Stimulated activated CD4-positive, alpha-beta T cell treated with anti-CD3 and anti-CD28 coated beads, Interleukin-12 subunit alpha, Interleukin-12 subunit beta, amount 100 ng/mL, for 48 hours (primary cell): ENCODE results near the gene CFAP58.

ENCODE experiments used
- DNase-seq, 3 donors: peaks; one replicate each; pipeline ENCODE4 v3.0.0-alpha.2; 2020; ENCODE audit warnings: low read depth in 2 of 3, low spot score in 1 of 3

Gene CFAP58, protein sequence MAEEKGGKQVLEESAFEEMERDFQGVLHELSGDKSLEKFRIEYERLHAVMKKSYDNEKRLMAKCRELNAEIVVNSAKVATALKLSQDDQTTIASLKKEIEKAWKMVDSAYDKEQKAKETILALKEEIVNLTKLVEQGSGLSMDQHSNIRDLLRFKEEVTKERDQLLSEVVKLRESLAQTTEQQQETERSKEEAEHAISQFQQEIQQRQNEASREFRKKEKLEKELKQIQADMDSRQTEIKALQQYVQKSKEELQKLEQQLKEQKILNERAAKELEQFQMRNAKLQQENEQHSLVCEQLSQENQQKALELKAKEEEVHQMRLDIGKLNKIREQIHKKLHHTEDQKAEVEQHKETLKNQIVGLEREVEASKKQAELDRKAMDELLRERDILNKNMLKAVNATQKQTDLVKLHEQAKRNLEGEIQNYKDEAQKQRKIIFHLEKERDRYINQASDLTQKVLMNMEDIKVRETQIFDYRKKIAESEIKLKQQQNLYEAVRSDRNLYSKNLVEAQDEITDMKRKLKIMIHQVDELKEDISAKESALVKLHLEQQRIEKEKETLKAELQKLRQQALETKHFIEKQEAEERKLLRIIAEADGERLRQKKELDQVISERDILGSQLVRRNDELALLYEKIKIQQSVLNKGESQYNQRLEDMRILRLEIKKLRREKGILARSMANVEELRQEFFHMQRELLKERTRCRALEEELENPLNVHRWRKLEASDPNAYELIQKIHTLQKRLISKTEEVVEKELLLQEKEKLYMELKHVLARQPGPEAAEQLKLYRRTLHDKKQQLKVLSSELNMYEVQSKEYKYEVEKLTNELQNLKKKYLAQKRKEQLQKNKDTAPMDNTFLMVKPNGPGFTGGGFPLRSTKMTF

GRCh38 chr10:104353325-104354048, at the start of gene CFAP58:
Gene CFAP58, plus strand, starts transcription at chr10:104353833. Its CDS starts 65 bp downstream, at chr10:104353898.
- peak; percentile 83 to 91 (median 84) for DNase-seq

- DNase-seq = no peak
Measured at GRCh38 chr10:104304356-104304745, 49.3 kb upstream of the CFAP58 start.

DNA sequence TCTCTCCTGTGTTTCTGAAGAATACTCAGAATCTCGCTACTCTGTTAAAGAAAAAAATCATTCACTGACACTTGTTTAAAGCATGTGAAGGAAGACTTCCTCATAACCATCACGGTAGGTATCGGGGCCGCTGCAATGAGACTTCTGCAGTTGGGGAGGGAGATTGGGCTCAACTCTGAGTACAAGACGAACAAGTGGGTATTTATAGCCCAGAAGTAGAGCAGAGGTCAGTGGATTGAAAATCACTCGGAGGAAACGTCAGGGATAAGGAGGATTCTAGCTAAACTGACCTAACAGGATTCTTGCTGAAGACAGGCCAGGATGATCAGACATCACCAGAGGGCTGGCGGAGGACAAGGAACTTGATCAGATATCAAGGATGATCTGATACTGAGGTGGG, 48.7 kb upstream of the CFAP58 start:
- no peak for DNase-seq

DNA sequence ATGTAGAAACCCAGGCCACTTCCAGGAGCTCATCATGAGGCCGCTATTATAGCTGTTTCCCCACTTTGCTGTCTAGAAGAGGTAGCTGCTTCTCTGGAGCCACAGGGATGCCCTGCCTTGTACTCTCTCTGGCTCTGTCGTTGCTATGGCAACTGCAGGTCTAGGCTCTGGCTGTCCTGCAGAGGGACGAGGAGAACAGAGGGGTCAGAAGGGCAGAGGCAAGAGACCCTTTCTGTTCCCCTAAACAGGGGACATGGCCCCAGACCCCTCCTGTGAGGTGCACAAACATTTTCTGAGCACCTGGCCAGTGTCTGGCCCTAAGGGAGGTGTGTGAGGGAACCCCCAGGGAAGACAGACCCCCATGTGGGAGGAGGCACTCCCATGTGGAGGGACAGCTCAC, 46.7 kb upstream of the CFAP58 start:
- no peak for DNase-seq

- DNase-seq = no peak
Measured at GRCh38 chr10:104307576-104308438, 45.8 kb upstream of the CFAP58 start.

DNA sequence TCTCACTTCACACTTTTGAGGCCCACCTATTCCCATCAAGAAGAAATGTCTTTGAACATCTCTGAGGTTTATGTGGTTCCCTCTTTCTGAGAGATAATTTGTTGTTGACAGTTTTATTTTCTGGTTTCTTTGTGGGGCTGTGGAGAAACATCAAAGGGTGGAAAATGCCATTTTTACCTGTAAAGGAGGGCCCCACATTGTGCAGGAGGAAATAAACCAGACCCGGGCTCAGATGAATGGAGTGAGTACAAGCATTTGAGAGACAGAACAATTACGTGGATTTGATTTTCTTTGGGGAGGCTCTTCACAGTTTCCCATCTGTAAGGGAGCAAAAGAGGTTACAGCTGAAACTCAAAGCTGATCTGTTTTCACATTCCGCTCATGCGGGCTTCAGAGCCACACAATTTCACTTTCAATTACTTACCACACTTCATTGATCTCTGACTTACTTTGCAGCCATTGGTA, 45.2 kb upstream of the CFAP58 start:
- no peak for DNase-seq

GRCh38 chr10:104309980-104310978, 43.4 kb upstream of the CFAP58 start:
- no peak for DNase-seq

DNA sequence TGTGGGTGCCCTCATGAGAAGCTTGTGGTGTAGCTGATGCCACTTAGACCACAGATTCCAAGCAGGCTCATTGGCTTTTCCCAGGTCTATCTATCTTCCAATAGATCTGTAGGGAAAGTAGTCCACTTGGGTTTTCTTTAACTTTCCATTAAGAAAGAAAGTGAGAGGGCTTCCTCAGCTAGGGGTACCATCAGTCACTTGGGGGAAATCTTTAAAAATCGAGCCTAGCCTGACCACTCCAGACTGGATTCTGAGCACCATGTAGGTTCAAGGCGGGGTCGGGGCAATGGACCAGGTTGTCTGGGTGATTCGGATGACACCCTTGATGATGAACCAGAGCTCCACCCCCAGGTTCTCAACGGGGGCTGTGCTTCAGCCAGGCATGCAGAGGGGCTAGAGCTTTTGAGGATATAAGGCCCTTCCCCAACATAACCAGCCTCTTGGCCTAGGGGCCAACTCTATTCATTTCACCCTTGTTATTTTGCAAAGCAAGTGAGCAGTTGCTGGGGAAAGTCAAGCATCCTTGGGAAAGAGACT, 42.4 kb upstream of the CFAP58 start:
- no peak for DNase-seq

GRCh38 chr10:104314591-104315485, 38.8 kb upstream of the CFAP58 start:
- DNase-seq = no peak

DNA sequence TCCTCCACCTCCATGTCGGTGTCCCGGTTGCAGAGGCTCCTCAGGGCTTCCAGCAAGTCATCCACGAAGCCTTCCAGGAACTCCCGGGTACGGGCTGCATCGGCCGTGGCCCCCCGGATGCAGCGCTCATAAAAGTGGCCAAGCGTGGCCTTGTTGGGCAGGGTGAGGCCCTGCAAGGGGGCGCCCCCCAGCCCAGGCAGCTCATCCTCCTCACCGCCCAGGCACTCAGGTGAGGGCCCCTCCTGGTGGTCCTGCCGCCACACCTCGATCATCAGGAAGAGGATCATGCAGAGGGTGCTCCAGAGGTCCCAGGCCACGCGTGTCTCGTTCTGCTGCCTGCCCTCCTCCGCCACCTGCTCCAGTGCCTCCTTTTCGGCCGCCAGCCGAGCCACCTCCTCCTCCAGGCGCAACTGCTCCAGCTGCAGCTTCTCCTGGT, 38.1 kb upstream of the CFAP58 start:
- DNase-seq = no peak

GRCh38 chr10:104316321-104317099, 37.1 kb upstream of the CFAP58 start:
- DNase-seq = no peak

GRCh38 chr10:104317269-104317710, 36.3 kb upstream of the CFAP58 start:
- no peak for DNase-seq

GRCh38 chr10:104317726-104318299, 35.8 kb upstream of the CFAP58 start:
- no peak for DNase-seq

DNA sequence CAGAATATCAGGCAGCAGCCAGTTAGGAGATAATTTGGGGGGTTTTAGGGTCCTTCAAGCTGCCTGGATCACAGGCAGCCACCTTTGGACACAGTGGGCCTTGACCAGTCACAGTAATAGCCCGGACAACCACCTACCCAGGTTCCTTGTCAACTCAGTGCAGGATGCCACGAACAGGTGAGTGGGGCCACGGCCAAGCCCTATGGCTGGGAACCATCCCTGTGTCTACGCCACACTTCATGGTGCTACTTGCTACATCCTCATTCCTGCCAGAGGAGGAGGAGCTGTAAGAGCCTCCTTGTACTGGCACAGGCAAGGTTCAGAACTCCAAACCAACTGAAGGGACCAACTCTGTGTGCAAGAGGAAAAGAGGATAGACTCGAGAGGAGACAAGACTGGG, 35.3 kb upstream of the CFAP58 start:
- no peak for DNase-seq

GRCh38 chr10:104318810-104319741, 34.6 kb upstream of the CFAP58 start:
- DNase-seq = no peak

DNA sequence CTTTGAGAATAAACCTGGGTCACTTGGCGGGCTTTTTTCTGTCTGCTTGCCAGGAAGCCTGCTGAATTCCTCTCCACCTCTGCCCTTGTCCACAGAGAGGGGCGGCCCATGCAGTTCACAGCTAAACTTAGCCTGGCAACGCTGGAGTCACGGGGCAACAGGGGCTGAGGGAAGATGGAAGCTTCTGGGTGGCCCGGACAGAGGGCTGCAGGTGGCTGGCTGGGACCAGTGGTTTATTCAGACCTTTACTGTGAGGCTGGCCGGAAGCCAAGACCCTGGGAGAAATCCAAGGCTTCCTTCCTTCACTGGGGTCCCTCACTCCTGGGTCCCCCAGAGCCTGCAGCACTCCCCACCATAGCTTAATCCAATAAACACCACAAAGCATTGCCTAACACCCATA, 32.4 kb upstream of the CFAP58 start:
- DNase-seq = no peak
